ENCODE measurements around the gene HOXB2.
A peak's percentile ranks its signal among the peaks of the same experiment; 100 is the strongest.

HOXB2 gene

DNA sequence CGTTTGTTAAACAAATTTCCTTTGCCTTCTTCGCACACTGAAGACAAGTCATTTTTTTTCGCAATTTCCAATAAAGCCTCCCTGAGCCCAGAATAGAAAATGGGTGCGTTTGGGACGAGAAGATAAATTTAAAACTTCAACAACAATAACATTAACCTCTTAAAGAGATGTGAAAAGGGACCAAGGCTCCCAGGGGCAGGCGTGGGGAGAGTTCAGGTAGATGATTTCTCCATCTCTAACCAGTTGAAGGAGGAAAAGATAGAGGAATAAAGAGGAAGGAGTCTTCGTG, 34.5 kb upstream of the HOXB2 start:
- Histone ChIP-seq H3K4me3 (ENCODE audit: low read length in 2 of 2) (peak overlapping the region in 1 of 2 donors; percentile 75), H3K27ac (ENCODE audit: low read depth in 2 of 2, low read length in 2 of 2) (peak overlapping the region; percentile 59 to 83), H3K4me1 (ENCODE audit: control insufficient read depth in 2 of 2, insufficient read depth in 2 of 2, low read length in 2 of 2) (peaks cover 44 to 48% of the 10 kb centered on the region in 2 donors), H3K9me3 (ENCODE audit: control insufficient read depth in 2 of 2, low read length in 2 of 2) (no peaks in the 10 kb centered on the region), H3K9ac (ENCODE audit: low read depth in 1 of 2, low read length in 2 of 2) (peak overlapping the region in 1 of 2 donors; percentile 17), H3K27me3 (ENCODE audit: control insufficient read depth in 2 of 2, insufficient read depth in 2 of 2, low read length in 2 of 2) (peaks cover 2 to 4% of the 10 kb centered on the region in 2 donors), H3K36me3 (ENCODE audit: control insufficient read depth in 2 of 2, insufficient read depth in 2 of 2, low read length in 2 of 2) (peaks cover 0 to 3% of the 10 kb centered on the region in 2 donors)

- H3K36me3 ChIP-seq (ENCODE audit: control insufficient read depth in 2 of 2, insufficient read depth in 2 of 2, low read length in 2 of 2), result peaks cover 0 to 3% of the 10 kb centered on the region in 2 donors
- H3K9me3 ChIP-seq (ENCODE audit: control insufficient read depth in 2 of 2, low read length in 2 of 2), result no peaks in the 10 kb centered on the region
- peak overlapping the region; percentile 59 to 83 for H3K27ac ChIP-seq (ENCODE audit: low read depth in 2 of 2, low read length in 2 of 2)
- peak overlapping the region; percentile 41 to 75 for H3K4me3 ChIP-seq (ENCODE audit: low read length in 2 of 2)
- peaks cover 39 to 48% of the 10 kb centered on the region in 2 donors for H3K4me1 ChIP-seq (ENCODE audit: control insufficient read depth in 2 of 2, insufficient read depth in 2 of 2, low read length in 2 of 2)
- H3K27me3 ChIP-seq (ENCODE audit: control insufficient read depth in 2 of 2, insufficient read depth in 2 of 2, low read length in 2 of 2), result peaks cover 2 to 4% of the 10 kb centered on the region in 2 donors
- peak overlapping the region; percentile 55 to 72 for H3K9ac ChIP-seq (ENCODE audit: low read depth in 1 of 2, low read length in 2 of 2)
Measured at GRCh38 chr17:48578616-48579470, 33.9 kb upstream of the HOXB2 start.

DNA sequence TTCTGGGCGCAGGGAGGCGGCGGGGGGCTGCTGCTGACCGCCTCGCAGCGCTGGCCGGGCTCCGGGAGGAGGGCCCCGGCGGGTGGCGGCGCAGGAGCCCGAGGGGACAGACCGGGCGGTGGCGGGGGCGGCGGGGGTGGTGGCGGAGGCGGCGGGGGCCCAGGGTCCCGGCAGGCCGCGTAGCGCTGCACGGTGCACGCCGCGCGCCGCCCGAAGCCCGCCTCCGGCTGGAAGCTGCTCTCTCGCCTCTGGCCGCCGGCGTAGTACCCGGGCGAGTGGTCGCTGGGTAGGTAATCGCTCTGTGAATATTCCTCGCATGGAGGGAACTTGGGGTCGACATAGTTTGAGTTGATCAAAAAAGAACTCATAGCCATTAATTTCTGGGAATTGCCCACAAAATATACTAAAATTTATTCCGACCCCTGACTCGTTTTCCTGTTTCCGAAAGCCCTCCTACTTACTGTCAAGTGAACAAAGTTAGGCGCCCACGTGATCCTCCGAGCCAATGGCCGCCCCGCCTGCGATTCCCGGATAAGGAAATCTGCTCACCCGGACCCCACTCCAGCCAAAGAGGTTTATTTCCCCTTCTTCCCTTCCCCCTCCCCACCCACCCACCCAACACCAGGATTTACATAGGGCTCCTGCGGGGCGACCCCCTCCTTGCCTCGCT, 33.2 kb upstream of the HOXB2 start, which contains the start of gene HOXB4:
Gene HOXB4 (minus strand): TSS at position 405 of the 670 bp plus-strand sequence. CDS start 31 bp downstream, at position 374.
- H3K4me1 ChIP-seq (ENCODE audit: control insufficient read depth in 2 of 2, insufficient read depth in 2 of 2, low read length in 2 of 2), result peaks cover 38 to 48% of the 10 kb centered on the region in 2 donors
- peaks cover 2 to 4% of the 10 kb centered on the region in 2 donors for H3K27me3 ChIP-seq (ENCODE audit: control insufficient read depth in 2 of 2, insufficient read depth in 2 of 2, low read length in 2 of 2)
- peak within 1 kb of the TSS; percentile 55 to 72 for H3K9ac ChIP-seq (ENCODE audit: low read depth in 1 of 2, low read length in 2 of 2)

GRCh38 chr17:48577330-48577945, 32.5 kb upstream of the HOXB2 start:
- peak overlapping the region; percentile 53 to 60 for H3K4me3 ChIP-seq (ENCODE audit: low read length in 2 of 2)
- H3K36me3 ChIP-seq (ENCODE audit: control insufficient read depth in 2 of 2, insufficient read depth in 2 of 2, low read length in 2 of 2), result peaks cover 3 to 6% of the 10 kb centered on the region in 2 donors
- peaks cover 34 to 47% of the 10 kb centered on the region in 2 donors for H3K4me1 ChIP-seq (ENCODE audit: control insufficient read depth in 2 of 2, insufficient read depth in 2 of 2, low read length in 2 of 2)
- peaks cover 2 to 4% of the 10 kb centered on the region in 2 donors for H3K27me3 ChIP-seq (ENCODE audit: control insufficient read depth in 2 of 2, insufficient read depth in 2 of 2, low read length in 2 of 2)
- H3K9me3 ChIP-seq (ENCODE audit: control insufficient read depth in 2 of 2, low read length in 2 of 2), result no peaks in the 10 kb centered on the region
- H3K9ac ChIP-seq (ENCODE audit: low read depth in 1 of 2, low read length in 2 of 2), result peak overlapping the region in 1 of 2 donors; percentile 50
- peak overlapping the region; percentile 85 to 86 for H3K27ac ChIP-seq (ENCODE audit: low read depth in 2 of 2, low read length in 2 of 2)

More for the DNA sequence above, 33.2 kb upstream of the HOXB2 start, which contains the start of gene HOXB4:
- Histone ChIP-seq H3K4me3 (ENCODE audit: low read length in 2 of 2) (peak within 1 kb of the TSS; percentile 53 to 75), H3K36me3 (ENCODE audit: control insufficient read depth in 2 of 2, insufficient read depth in 2 of 2, low read length in 2 of 2) (no peaks in the 10 kb centered on the region), H3K27ac (ENCODE audit: low read depth in 2 of 2, low read length in 2 of 2) (peak within 1 kb of the TSS; percentile 85 to 86), H3K9me3 (ENCODE audit: control insufficient read depth in 2 of 2, low read length in 2 of 2) (no peaks in the 10 kb centered on the region)

GRCh38 chr17:48576479-48577309, 31.8 kb upstream of the HOXB2 start:
- Histone ChIP-seq H3K27me3 (ENCODE audit: control insufficient read depth in 2 of 2, insufficient read depth in 2 of 2, low read length in 2 of 2) (peaks cover 2 to 4% of the 10 kb centered on the region in 2 donors), H3K9ac (ENCODE audit: low read depth in 1 of 2, low read length in 2 of 2) (peak overlapping the region in 1 of 2 donors; percentile 50), H3K9me3 (ENCODE audit: control insufficient read depth in 2 of 2, low read length in 2 of 2) (no peaks in the 10 kb centered on the region), H3K4me3 (ENCODE audit: low read length in 2 of 2) (peak overlapping the region; percentile 53 to 60), H3K36me3 (ENCODE audit: control insufficient read depth in 2 of 2, insufficient read depth in 2 of 2, low read length in 2 of 2) (peaks cover 6 to 7% of the 10 kb centered on the region in 2 donors), H3K27ac (ENCODE audit: low read depth in 2 of 2, low read length in 2 of 2) (peak overlapping the region; percentile 85 to 86), H3K4me1 (ENCODE audit: control insufficient read depth in 2 of 2, insufficient read depth in 2 of 2, low read length in 2 of 2) (peaks cover 34 to 45% of the 10 kb centered on the region in 2 donors)

GRCh38 chr17:48575673-48576478, 31.0 kb upstream of the HOXB2 start:
- H3K4me1 ChIP-seq (ENCODE audit: control insufficient read depth in 2 of 2, insufficient read depth in 2 of 2, low read length in 2 of 2), result peaks cover 34 to 37% of the 10 kb centered on the region in 2 donors
- peaks cover 0 to 2% of the 10 kb centered on the region in 2 donors for H3K27me3 ChIP-seq (ENCODE audit: control insufficient read depth in 2 of 2, insufficient read depth in 2 of 2, low read length in 2 of 2)

DNA sequence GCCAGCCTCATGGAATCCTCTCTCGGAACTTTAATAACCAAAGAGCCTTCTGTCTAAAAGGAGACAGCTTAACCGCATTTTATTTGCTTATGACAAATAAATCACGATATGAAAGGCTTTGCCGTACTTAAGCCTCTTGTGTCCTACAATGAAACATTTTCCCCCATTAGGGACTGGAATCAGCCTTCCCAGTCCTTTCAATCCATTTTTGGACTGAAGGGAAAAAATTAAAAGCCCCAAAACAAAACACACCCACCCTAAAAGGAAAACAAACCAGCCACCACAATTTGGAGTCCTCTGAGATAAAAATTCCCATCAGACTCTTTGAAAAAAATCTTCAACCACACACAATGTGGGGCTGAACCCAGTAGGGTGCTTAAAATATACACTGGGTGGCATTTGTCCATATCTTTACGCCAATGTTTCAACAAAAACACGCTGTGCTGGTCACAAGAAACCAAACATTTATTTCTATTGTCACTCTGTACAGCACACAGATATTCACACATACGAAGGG, 30.2 kb upstream of the HOXB2 start:
- Histone ChIP-seq H3K36me3 (ENCODE audit: control insufficient read depth in 2 of 2, insufficient read depth in 2 of 2, low read length in 2 of 2) (peaks cover 6 to 7% of the 10 kb centered on the region in 2 donors), H3K4me3 (ENCODE audit: low read length in 2 of 2) (peak overlapping the region in 1 of 2 donors; percentile 32), H3K27me3 (ENCODE audit: control insufficient read depth in 2 of 2, insufficient read depth in 2 of 2, low read length in 2 of 2) (peaks cover 0 to 2% of the 10 kb centered on the region in 2 donors), H3K9me3 (ENCODE audit: control insufficient read depth in 2 of 2, low read length in 2 of 2) (no peaks in the 10 kb centered on the region), H3K4me1 (ENCODE audit: control insufficient read depth in 2 of 2, insufficient read depth in 2 of 2, low read length in 2 of 2) (peaks cover 30 to 36% of the 10 kb centered on the region in 2 donors), H3K27ac (ENCODE audit: low read depth in 2 of 2, low read length in 2 of 2) (peak overlapping the region; percentile 63 to 86), H3K9ac (ENCODE audit: low read depth in 1 of 2, low read length in 2 of 2) (no peak overlapping the region)

More at GRCh38 chr17:48575673-48576478, 31.0 kb upstream of the HOXB2 start:
- Histone ChIP-seq H3K4me3 (ENCODE audit: low read length in 2 of 2) (peak overlapping the region in 1 of 2 donors; percentile 38), H3K36me3 (ENCODE audit: control insufficient read depth in 2 of 2, insufficient read depth in 2 of 2, low read length in 2 of 2) (peaks cover 6 to 7% of the 10 kb centered on the region in 2 donors), H3K27ac (ENCODE audit: low read depth in 2 of 2, low read length in 2 of 2) (peak overlapping the region; percentile 85 to 86), H3K9ac (ENCODE audit: low read depth in 1 of 2, low read length in 2 of 2) (no peak overlapping the region), H3K9me3 (ENCODE audit: control insufficient read depth in 2 of 2, low read length in 2 of 2) (no peaks in the 10 kb centered on the region)

- H3K9ac ChIP-seq (ENCODE audit: low read depth in 1 of 2, low read length in 2 of 2), result peak overlapping the region; percentile 9 to 47
- H3K4me1 ChIP-seq (ENCODE audit: control insufficient read depth in 2 of 2, insufficient read depth in 2 of 2, low read length in 2 of 2), result peaks cover 30 to 37% of the 10 kb centered on the region in 2 donors
- H3K4me3 ChIP-seq (ENCODE audit: low read length in 2 of 2), result peak overlapping the region in 1 of 2 donors; percentile 32
- H3K27me3 ChIP-seq (ENCODE audit: control insufficient read depth in 2 of 2, insufficient read depth in 2 of 2, low read length in 2 of 2), result no peaks in the 10 kb centered on the region
- H3K36me3 ChIP-seq (ENCODE audit: control insufficient read depth in 2 of 2, insufficient read depth in 2 of 2, low read length in 2 of 2), result peaks cover 6 to 7% of the 10 kb centered on the region in 2 donors
- H3K27ac ChIP-seq (ENCODE audit: low read depth in 2 of 2, low read length in 2 of 2), result peak overlapping the region; percentile 63 to 86
- no peaks in the 10 kb centered on the region for H3K9me3 ChIP-seq (ENCODE audit: control insufficient read depth in 2 of 2, low read length in 2 of 2)
Measured at GRCh38 chr17:48574505-48575065, 29.7 kb upstream of the HOXB2 start.
